B cell (primary cell): ENCODE measurements around the gene HPDL. TPM values are rescaled to one million over a fixed set of nuclear protein-coding genes. Genes with fewer than 3 reads are reported as not detected.

Experiments
- ATAC-seq: fragments of 200-7000 bp; cut with Tn5 transposase; one replicate; pipeline ENCODE4 v1.10.0; 2021; ENCODE audit warnings: low read depth, mild to moderate bottlenecking, moderate number of reproducible peaks, moderate library complexity
- CTCF ChIA-PET: fragments of 350-600 bp; sonication (Branson Sonifier 250); formaldehyde crosslinking; loops from one replicate; lab custom pipeline; 2021; ENCODE audit warnings: antibody characterized with exemption, inconsistent platforms; lab: Charles Lee
- POLR2A ChIA-PET: fragments of 350-600 bp; sonication (Branson Sonifier 250); formaldehyde crosslinking; loops from one replicate; lab custom pipeline; 2021; ENCODE audit warnings: antibody characterized with exemption; lab: Charles Lee
- DNase-seq: peaks from one replicate; pipeline ENCODE4 v3.0.0; 2013
- H2AFZ ChIP-seq: 2 replicates; pipeline ENCODE4 v1.6.1; 2012; ENCODE audit warnings: mild to moderate bottlenecking, low read depth, low read length; ENCODE audit not compliant: insufficient read depth, poor library complexity, severe bottlenecking
- H3K27ac ChIP-seq, 2 donors: 1 replicate in 1 of 2; 2 replicates in 1 of 2; pipeline ENCODE4 v1.5.1; 2012 to 2013; ENCODE audit warnings: low read length in 2 of 2, mild to moderate bottlenecking in 2 of 2, moderate library complexity in 1 of 2
- H3K27me3 ChIP-seq, 4 experiments: fragments of 200-600 bp in 1 of 4; sonication (generic) in 1 of 4; replicated peaks in 1 of 4; 1 replicate in 2 of 4; 2 replicates in 2 of 4; pipeline versions ENCODE4 v1.6.1 to v1.7.0; 2013 to 2016; ENCODE audit warnings: low read length in 3 of 4, mild to moderate bottlenecking in 2 of 4, mixed read lengths in 1 of 4, moderate library complexity in 1 of 4; ENCODE audit not compliant: insufficient read depth in 4 of 4, control insufficient read depth in 3 of 4; ENCODE audit errors: control extremely low read depth in 1 of 4
- H3K36me3 ChIP-seq, 2 experiments: replicated peaks in 1 of 2; 1 replicate in 1 of 2; 2 replicates in 1 of 2; pipeline versions ENCODE4 v1.6.1 to v1.7.1; 2013; ENCODE audit warnings: low read length in 1 of 2; ENCODE audit not compliant: insufficient read depth in 2 of 2, control insufficient read depth in 1 of 2; ENCODE audit errors: control extremely low read depth in 1 of 2, extremely low read depth in 1 of 2
- H3K4me1 ChIP-seq, 2 donors: fragments of 200-600 bp in 1 of 2; sonication (generic) in 1 of 2; 1 replicate in 1 of 2; 2 replicates in 1 of 2; pipeline versions ENCODE4 v1.5.1 to v1.6.1; 2013 to 2017; ENCODE audit warnings: low read length in 2 of 2; ENCODE audit not compliant: control insufficient read depth in 2 of 2, insufficient read depth in 2 of 2
- H3K4me2 ChIP-seq: replicated peaks from 2 replicates; pipeline ENCODE3; 2012; ENCODE audit warnings: mild to moderate bottlenecking, low read depth, low read length; ENCODE audit not compliant: poor library complexity, severe bottlenecking
- H3K4me3 ChIP-seq, 5 experiments: fragments of 200-600 bp in 1 of 5; sonication (generic) in 1 of 5; 1 replicate in 3 of 5; 2 replicates in 2 of 5; pipeline versions ENCODE4 v1.5.1 to v1.7.0; 2011 to 2016; ENCODE audit warnings: low read length in 4 of 5, mild to moderate bottlenecking in 4 of 5, low read depth in 2 of 5, control low read depth in 1 of 5, moderate library complexity in 1 of 5; ENCODE audit not compliant: insufficient read depth in 1 of 5; ENCODE audit errors: control extremely low read depth in 1 of 5, extremely low read depth in 1 of 5
- H3K79me2 ChIP-seq: fragments of 200-600 bp; sonication (generic); one replicate; pipeline ENCODE4 v1.6.0; 2016; ENCODE audit warnings: low read length; ENCODE audit not compliant: control insufficient read depth, insufficient read depth
- H3K9ac ChIP-seq: fragments of 200-600 bp; sonication (generic); 2 replicates; pipeline ENCODE4 v1.6.1; 2017; ENCODE audit warnings: mild to moderate bottlenecking, low read length, moderate library complexity
- H3K9me3 ChIP-seq, 3 donors: one replicate each; pipeline versions ENCODE4 v1.6.1 to v1.7.1; 2013; ENCODE audit warnings: low read length in 2 of 3; ENCODE audit not compliant: control insufficient read depth in 2 of 3, insufficient read depth in 1 of 3; ENCODE audit errors: control extremely low read depth in 1 of 3
- H4K20me1 ChIP-seq: 2 replicates; pipeline ENCODE4 v1.6.0; 2012; ENCODE audit warnings: mild to moderate bottlenecking, low read length; ENCODE audit not compliant: insufficient read depth, control insufficient read depth, poor library complexity, severe bottlenecking
- H3K27ac Mint-ChIP-seq: one replicate; pipeline ENCODE4 v1.8.0; 2021; ENCODE audit warnings: mixed read lengths
- H3K27me3 Mint-ChIP-seq: one replicate; pipeline ENCODE4 v1.8.0; 2021; ENCODE audit warnings: mixed read lengths
- H3K4me1 Mint-ChIP-seq: one replicate; pipeline ENCODE4 v1.8.0; 2021; ENCODE audit warnings: mixed read lengths
- H3K4me3 Mint-ChIP-seq: one replicate; pipeline ENCODE4 v1.8.0; 2021; ENCODE audit warnings: mixed read lengths
- H3K9me3 Mint-ChIP-seq: one replicate; pipeline ENCODE4 v1.8.0; 2022; ENCODE audit warnings: mixed read lengths; ENCODE audit not compliant: insufficient read depth
- EZH2 ChIP-seq: IDR thresholded peaks from 2 replicates; pipeline ENCODE4 v1.6.1; 2012; ENCODE audit warnings: borderline replicate concordance, low read depth, mild to moderate bottlenecking, moderate library complexity, low read length; ENCODE audit not compliant: insufficient read depth, poor library complexity, severe bottlenecking
- WGBS: methylation state at CpG from one replicate; pipeline ENCODE4 v1.1.5; 2013; ENCODE audit warnings: missing lambda C conversion rate; ENCODE audit not compliant: insufficient coverage; 5-methylcytosine and 5-hydroxymethylcytosine counted together
- intact Hi-C: fragments of 100-400 bp; cut with micrococcal nuclease; formaldehyde crosslinking; loops from one replicate; pipeline ENCODE4 v1.10.0; 2022
- polyA plus RNA-seq: library from polyadenylated mRNA; depleted of rRNA; stranded (reverse); fragments of >200 nt; gene quantifications from 2 replicates; pipeline ENCODE4 v1.2.3, GENCODE V29; 2012
- total RNA-seq, 2 donors: library from RNA; stranded (reverse); fragments of 120-200 nt in 1 of 2; gene quantifications; 1 replicate in 1 of 2; 2 replicates in 1 of 2; pipeline versions ENCODE4 v1.2.3 to v1.2.4, GENCODE V29; 2013 to 2022
- TF ChIP-seq, protein P1 (sequence below): fragments of 200-600 bp; IDR thresholded peaks from one replicate; pipeline ENCODE4 v1.8.0; 2022; ENCODE audit warnings: antibody characterized with exemption, mild to moderate bottlenecking

Gene HPDL
- total and polyA plus RNA-seq, 2 donors (not counting 1 experiment from before 2014, with no cell fraction given): 0.67 to 0.79 TPM

GRCh38 chr1:45334308-45335245 is 7.9 kb downstream of the HPDL start:
- CTCF ChIA-PET: interaction anchor here (1.4 kb wide), 1 partner anchor 23 kb away, joined by 3 read pairs; no protein-coding TSS in a partner anchor
- DNase-seq: no peak

More at GRCh38 chr1:45334308-45335245, 7.9 kb downstream of the HPDL start:
- peaks cover 0 to 41% of the 10 kb centered on the region in 2 experiments for H3K36me3 ChIP-seq
- H3K4me3 Mint-ChIP-seq: no peak overlapping the region
- ATAC-seq: no peak
- H3K27ac ChIP-seq: no peak overlapping the region
- H2AFZ ChIP-seq: no peak overlapping the region
- no peaks in the 10 kb centered on the region for H3K9me3 ChIP-seq
- no peak overlapping the region for H3K4me3 ChIP-seq
- TF ChIP-seq, protein P1, sequence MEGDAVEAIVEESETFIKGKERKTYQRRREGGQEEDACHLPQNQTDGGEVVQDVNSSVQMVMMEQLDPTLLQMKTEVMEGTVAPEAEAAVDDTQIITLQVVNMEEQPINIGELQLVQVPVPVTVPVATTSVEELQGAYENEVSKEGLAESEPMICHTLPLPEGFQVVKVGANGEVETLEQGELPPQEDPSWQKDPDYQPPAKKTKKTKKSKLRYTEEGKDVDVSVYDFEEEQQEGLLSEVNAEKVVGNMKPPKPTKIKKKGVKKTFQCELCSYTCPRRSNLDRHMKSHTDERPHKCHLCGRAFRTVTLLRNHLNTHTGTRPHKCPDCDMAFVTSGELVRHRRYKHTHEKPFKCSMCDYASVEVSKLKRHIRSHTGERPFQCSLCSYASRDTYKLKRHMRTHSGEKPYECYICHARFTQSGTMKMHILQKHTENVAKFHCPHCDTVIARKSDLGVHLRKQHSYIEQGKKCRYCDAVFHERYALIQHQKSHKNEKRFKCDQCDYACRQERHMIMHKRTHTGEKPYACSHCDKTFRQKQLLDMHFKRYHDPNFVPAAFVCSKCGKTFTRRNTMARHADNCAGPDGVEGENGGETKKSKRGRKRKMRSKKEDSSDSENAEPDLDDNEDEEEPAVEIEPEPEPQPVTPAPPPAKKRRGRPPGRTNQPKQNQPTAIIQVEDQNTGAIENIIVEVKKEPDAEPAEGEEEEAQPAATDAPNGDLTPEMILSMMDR: no peak
- TF ChIP-seq EZH2: no peak
- H3K27me3 ChIP-seq: no peaks in the 10 kb centered on the region
- peaks cover 4 to 10% of the 10 kb centered on the region in 2 donors for H3K4me1 ChIP-seq
- H3K4me1 Mint-ChIP-seq: peaks cover 23% of the 10 kb centered on the region
- H3K27ac Mint-ChIP-seq: peak overlapping the region; percentile 42
- no peaks in the 10 kb centered on the region for H3K27me3 Mint-ChIP-seq
- peaks cover 16% of the 10 kb centered on the region for H3K79me2 ChIP-seq
- no peaks in the 10 kb centered on the region for H3K9me3 Mint-ChIP-seq
- no peaks in the 10 kb centered on the region for H4K20me1 ChIP-seq
- POLR2A ChIA-PET: interaction anchor here (0.6 kb wide), 1 partner anchor 10 kb away, joined by 5 read pairs; no protein-coding TSS in a partner anchor
- H3K4me2 ChIP-seq: no peak overlapping the region
- intact Hi-C loops: no loop called here
- 58% methylated on average over 6 of the region's 9 CpGs for WGBS
- H3K9ac ChIP-seq: no peak overlapping the region
